HG03025 (cell line): ENCODE results near the gene POLD2.
"Not testable (repeated sequence)": the region's sequence is repeated elsewhere in the genome, so short reads cannot be mapped to it uniquely, and the experiment has no call there.

Experiments
- ATAC-seq: cut with Tn5 transposase; IDR thresholded peaks from one replicate; pipeline ENCODE4 v1.9.1; 2021; ENCODE audit warnings: mild to moderate bottlenecking, moderate library complexity; ENCODE audit not compliant: unreplicated experiment, low FRiP score

The POLD2 gene

DNA sequence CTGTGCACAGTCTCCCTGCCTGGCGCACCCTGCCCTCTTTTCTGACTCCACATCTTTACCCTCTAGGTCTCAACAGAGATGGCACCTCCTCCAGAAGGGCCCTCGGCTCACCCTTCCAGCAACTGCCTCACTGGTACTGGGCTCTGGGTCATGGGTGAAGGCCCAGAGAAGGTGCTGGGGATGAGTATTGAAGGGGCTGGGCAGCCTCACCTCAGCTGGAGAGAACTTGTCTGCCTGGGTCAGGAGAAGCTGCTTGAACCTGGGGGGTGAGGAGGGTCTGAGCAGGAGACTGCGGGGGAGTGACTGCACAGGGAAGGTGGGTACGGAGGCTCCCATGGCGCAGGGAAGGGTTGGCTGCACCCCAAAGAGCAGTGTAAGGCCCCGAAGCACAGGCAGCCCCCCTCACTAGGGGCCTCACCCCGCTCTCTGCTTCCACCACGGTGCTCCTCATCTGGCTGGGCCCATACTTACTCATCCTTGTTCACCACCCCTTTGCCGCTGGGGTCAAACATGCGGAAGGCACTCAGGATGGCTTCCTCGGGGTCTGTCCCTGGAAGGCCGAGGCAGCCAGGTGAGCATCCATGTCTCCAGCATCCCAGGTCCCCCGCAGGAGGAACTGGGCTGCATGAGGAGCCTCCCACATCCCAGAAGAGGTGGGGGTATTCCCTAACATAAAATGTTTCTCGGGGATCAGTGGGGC lies 16.1 kb upstream of the POLD2 start:
- ATAC-seq = no peak

GRCh38 chr7:44138698-44139097 lies 15.3 kb upstream of the POLD2 start:
- ATAC-seq = no peak

GRCh38 chr7:44136731-44137130 lies 13.4 kb upstream of the POLD2 start:
- ATAC-seq = no peak

DNA sequence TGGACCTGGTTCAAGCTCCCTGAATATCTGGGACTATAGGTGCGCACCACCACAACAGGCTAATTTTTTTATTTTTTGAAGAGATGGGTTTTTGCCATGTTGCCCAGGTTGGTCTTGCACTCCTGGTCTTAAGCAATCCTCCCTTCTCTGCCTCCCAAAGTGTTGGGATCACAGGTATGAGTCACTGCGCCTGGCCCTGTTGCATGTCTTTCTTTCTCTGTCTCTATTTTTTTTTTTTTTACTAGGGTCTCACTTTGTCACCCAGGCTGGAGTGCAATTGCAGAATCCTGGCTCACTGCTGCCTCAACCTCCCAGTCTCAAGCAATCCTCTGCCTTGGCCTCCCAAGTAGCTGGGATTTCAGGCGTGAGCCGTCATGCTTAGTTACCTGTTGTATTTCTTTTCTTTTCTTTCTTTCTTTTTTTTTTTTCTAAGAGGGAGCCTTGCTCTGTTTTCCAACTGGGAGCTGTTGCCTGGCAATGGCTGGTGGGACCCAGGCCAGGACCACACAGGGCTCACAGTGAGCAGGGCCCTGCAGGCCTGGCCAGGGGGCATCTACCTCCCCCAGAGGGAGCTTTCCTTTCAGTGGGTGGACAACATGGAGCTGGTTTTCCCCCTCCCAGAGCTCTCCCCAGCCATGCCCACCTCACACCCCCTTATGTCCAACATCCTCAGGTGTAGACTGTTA lies 11.7 kb upstream of the POLD2 start:
- ATAC-seq = no peak

- no peak for ATAC-seq
Observed at GRCh38 chr7:44133295-44133694, 9.9 kb upstream of the POLD2 start.

DNA sequence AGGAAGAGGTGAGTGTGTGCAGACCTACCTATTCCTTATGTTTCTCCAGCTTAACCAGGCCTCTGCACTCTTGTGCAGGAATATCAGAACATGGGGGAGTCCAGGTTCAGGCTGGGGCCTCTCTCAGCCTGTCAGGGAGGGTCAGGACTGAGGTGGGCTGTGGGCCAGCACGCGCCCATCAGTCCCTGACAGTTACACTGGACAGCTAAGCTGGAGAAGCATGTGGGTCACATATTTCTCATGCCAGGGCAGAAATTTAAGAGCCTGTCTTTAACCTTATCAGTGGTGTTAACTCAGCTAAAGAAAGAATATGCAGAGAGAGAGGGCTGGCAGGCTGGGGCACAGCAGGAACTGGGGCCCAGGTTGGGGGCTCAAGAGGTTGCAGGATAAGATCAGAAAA lies 8.7 kb upstream of the POLD2 start:
- ATAC-seq = no peak

GRCh38 chr7:44131173-44132029 lies 8.1 kb upstream of the POLD2 start:
- no peak for ATAC-seq

GRCh38 chr7:44128721-44129582 lies 5.6 kb upstream of the POLD2 start:
- no peak for ATAC-seq

DNA sequence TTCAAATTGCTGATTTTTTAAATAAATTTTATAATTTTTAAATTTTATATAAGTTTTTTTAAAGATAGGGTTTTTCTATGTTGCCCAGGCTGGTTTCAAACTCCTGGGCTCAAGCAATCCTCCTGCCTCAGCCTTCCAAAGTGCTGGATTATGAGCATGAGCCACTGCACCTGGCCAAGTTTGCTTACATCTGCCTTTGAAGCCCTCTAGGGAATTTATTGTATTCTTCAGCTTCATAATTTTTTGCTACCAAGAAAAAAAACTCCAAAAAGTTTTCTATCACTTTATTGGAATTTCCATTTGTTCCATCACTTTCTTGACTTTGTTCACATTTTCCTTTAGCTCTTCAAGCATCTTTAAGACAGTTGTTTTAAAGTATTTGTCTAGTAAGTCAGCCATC lies 3.8 kb upstream of the POLD2 start:
- ATAC-seq = no peak

DNA sequence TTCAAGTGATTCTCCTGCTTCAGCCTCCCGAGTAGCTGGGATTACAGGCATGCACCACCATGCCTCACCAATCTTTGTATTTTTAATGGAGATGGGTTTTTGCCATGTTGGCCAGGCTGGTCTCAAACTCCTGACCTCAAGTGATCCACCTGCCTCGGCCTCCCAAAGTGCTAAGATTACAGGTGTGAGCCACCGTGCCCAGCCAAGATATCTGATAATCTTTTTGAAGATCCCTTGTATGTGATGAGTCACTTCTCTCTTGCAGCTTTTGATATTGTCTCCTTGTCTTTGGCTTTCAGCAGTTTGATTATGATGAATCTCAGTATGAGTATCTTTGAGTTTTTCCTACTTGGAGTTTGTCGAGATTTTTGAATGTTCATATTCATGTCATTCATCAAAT lies 3.2 kb upstream of the POLD2 start:
- not testable (repeated sequence) for ATAC-seq

DNA sequence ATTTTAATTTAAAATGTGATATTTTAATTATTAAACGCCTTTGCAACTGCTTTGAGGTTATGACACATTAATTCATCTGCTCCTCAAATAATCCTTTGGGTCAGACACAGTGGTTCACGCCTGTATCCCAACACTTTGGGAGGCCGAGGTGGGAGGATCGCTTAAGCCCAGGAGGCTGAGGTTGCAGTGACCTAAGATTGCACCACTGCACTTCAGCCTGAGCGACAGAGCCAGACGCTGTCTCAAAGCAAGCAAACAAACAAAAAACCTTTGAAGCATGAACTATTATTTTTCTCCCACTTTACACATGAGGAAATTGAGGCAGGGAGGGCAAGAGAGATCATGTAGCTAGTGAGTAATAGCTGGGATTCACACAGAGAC lies 1.5 kb upstream of the POLD2 start:
- ATAC-seq = no peak

DNA sequence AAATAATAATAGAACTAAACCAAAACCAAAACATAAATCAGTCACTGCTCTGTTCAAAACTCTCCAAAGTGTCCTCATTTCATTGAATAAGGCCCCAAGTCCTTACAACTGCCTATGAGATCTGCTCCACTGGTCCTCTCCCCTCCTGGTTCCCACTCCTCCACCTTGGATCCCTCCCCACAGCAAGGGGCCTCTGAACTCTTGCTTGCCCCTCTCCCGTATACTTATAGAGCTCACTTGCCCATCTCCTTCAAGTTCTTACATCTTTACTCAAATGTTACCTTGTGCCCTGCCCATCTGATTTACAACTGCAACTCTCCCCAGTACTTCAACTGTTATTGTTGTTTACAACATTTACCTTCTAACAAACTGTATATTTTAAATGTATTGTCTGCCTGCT lies 819 bp downstream of the POLD2 start:
- no peak for ATAC-seq

GRCh38 chr7:44121761-44122420 lies 1.5 kb downstream of the POLD2 start:
- ATAC-seq = no peak

DNA sequence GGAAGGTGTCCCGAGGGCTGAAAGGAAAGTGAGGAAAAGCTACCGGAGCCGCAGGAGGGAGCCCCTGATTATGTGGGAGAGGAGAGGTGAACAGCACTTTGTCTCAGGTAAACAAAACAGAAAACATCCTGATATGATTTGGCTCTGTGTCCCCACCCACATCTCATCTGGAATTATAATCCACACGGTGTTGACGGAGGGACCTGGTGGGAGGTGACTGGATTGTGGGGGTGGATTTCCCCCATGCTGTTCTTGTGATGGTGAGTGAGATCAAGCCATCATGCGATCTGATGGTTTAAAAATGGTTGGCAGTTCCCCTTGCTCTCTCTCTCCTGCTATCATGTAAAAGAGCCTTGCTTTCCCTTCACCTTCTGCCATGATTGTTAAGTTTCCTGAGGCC lies 3.0 kb downstream of the POLD2 start:
- ATAC-seq = no peak

- ATAC-seq = no peak
Observed at GRCh38 chr7:44119829-44120380, 3.4 kb downstream of the POLD2 start.

- no peak for ATAC-seq
Observed at GRCh38 chr7:44117801-44118429, 5.4 kb downstream of the POLD2 start.

GRCh38 chr7:44116789-44117666 lies 6.3 kb downstream of the POLD2 start:
- ATAC-seq = no peak

GRCh38 chr7:44116087-44116788 lies 7.1 kb downstream of the POLD2 start:
- no peak for ATAC-seq
